Liver (tissue), 9 donors: Measurements from ENCODE around the gene C19orf81. TPM values are rescaled to one million over a fixed set of nuclear protein-coding genes. Genes with fewer than 3 reads are reported as not detected.

Source experiments
- DNase-seq: peaks from one replicate; pipeline ENCODE4 v3.0.0-alpha.2; 2017; ENCODE audit warnings: low spot score
- H3K27ac ChIP-seq, 2 donors: one replicate each; pipeline ENCODE4 v1.7.0; 2013; ENCODE audit warnings: inconsistent platforms in 2 of 2, low read length in 2 of 2, control low read depth in 1 of 2, low read depth in 1 of 2, mild to moderate bottlenecking in 1 of 2
- H3K27me3 ChIP-seq, 4 donors: one replicate each; pipeline versions ENCODE4 v1.6.1 to v1.7.0; 2013; ENCODE audit warnings: low read length in 3 of 4, inconsistent platforms in 1 of 4, mild to moderate bottlenecking in 1 of 4, moderate library complexity in 1 of 4; ENCODE audit not compliant: control insufficient read depth in 4 of 4, insufficient read depth in 4 of 4
- H3K36me3 ChIP-seq, 4 donors: one replicate each; pipeline versions ENCODE4 v1.6.1 to v1.7.0; 2013; ENCODE audit warnings: low read length in 3 of 4, mild to moderate bottlenecking in 3 of 4, low read depth in 1 of 4, moderate library complexity in 1 of 4; ENCODE audit not compliant: control insufficient read depth in 4 of 4, insufficient read depth in 3 of 4
- H3K4me1 ChIP-seq, 4 donors: one replicate each; pipeline versions ENCODE4 v1.6.1 to v1.7.0; 2013; ENCODE audit warnings: low read length in 3 of 4, mild to moderate bottlenecking in 3 of 4, moderate library complexity in 1 of 4; ENCODE audit not compliant: control insufficient read depth in 4 of 4, insufficient read depth in 4 of 4
- H3K4me3 ChIP-seq, 3 donors: one replicate each; pipeline versions ENCODE4 v1.6.1 to v1.7.0; 2013; ENCODE audit warnings: low read length in 3 of 3, control low read depth in 1 of 3, low read depth in 1 of 3, mild to moderate bottlenecking in 1 of 3
- H3K9ac ChIP-seq, 2 donors: one replicate each; pipeline ENCODE4 v1.7.0; 2013; ENCODE audit warnings: low read length in 2 of 2, mild to moderate bottlenecking in 2 of 2, moderate library complexity in 2 of 2, control low read depth in 1 of 2, low read depth in 1 of 2
- H3K9me3 ChIP-seq, 4 donors: one replicate each; pipeline versions ENCODE4 v1.6.1 to v1.7.0; 2013; ENCODE audit warnings: low read length in 3 of 4; ENCODE audit not compliant: control insufficient read depth in 4 of 4
- ATF3 ChIP-seq: IDR thresholded peaks from 2 replicates; pipeline ENCODE4 v1.6.1; 2016; ENCODE audit warnings: antibody characterized with exemption
- CTCF ChIP-seq: fragments of 150-350 bp; IDR thresholded peaks from 2 replicates; pipeline ENCODE4 v1.5.1; 2017; ENCODE audit warnings: improper control_type of control experiment, low read depth, low read length; ENCODE audit not compliant: missing input control
- EGR1 ChIP-seq, 2 donors: IDR thresholded peaks; 2 replicates each; pipeline ENCODE4 v1.6.1; 2016 to 2018; ENCODE audit warnings: antibody characterized with exemption in 2 of 2, low read depth in 2 of 2
- FOXA1 ChIP-seq: IDR thresholded peaks from 2 replicates; pipeline ENCODE4 v1.6.1; 2016; ENCODE audit warnings: antibody characterized with exemption
- GABPA ChIP-seq, 2 donors: IDR thresholded peaks in 1 of 2; conservative IDR thresholded peaks in 1 of 2; 2 replicates each; pipeline ENCODE4 v1.6.1; 2016; ENCODE audit warnings: antibody characterized with exemption in 2 of 2, mild to moderate bottlenecking in 1 of 2, moderate library complexity in 1 of 2
- HNF4A ChIP-seq, 2 donors: conservative IDR thresholded peaks; 2 replicates each; pipeline ENCODE4 v1.6.1; 2016; ENCODE audit warnings: antibody characterized with exemption in 2 of 2, mild to moderate bottlenecking in 2 of 2
- HNF4G ChIP-seq: IDR thresholded peaks from 2 replicates; pipeline ENCODE4 v1.6.1; 2016; ENCODE audit warnings: antibody characterized with exemption
- MAX ChIP-seq: IDR thresholded peaks from 2 replicates; pipeline ENCODE4 v1.6.1; 2016; ENCODE audit warnings: antibody characterized with exemption
- NR2F2 ChIP-seq: IDR thresholded peaks from 2 replicates; pipeline ENCODE4 v1.6.1; 2016; ENCODE audit warnings: antibody characterized with exemption
- RAD21 ChIP-seq, 2 donors: IDR thresholded peaks; 2 replicates each; pipeline ENCODE4 v1.6.1; 2016; ENCODE audit warnings: antibody characterized with exemption in 2 of 2, mild to moderate bottlenecking in 2 of 2
- REST ChIP-seq: IDR thresholded peaks from 2 replicates; pipeline ENCODE4 v1.6.1; 2016; ENCODE audit warnings: antibody characterized with exemption, mild to moderate bottlenecking
- RXRA ChIP-seq, 2 donors: IDR thresholded peaks; 2 replicates each; pipeline ENCODE4 v1.6.1; 2017 to 2018; ENCODE audit warnings: antibody characterized with exemption in 2 of 2, mild to moderate bottlenecking in 1 of 2
- SP1 ChIP-seq: IDR thresholded peaks from 2 replicates; pipeline ENCODE4 v1.6.1; 2018; ENCODE audit warnings: antibody characterized with exemption, mild to moderate bottlenecking
- YY1 ChIP-seq: IDR thresholded peaks from 2 replicates; pipeline ENCODE4 v1.6.1; 2016; ENCODE audit warnings: antibody characterized with exemption, mild to moderate bottlenecking
- ZBTB33 ChIP-seq: IDR thresholded peaks from 2 replicates; pipeline ENCODE4 v1.6.1; 2016; ENCODE audit warnings: antibody characterized with exemption
- WGBS: extraction: QIAGEN DNeasy Blood & Tissue Kit; methylation state at CpG from one replicate; pipeline ENCODE4 v1.1.7; 2013; 5-methylcytosine and 5-hydroxymethylcytosine counted together
- polyA plus RNA-seq, 2 donors: library from polyadenylated mRNA; stranded (reverse) in 1 of 2; unstranded in 1 of 2; fragments of 200-250 nt in 1 of 2; fragments of >200 nt in 1 of 2; fragmentation: Nextera tagmentation in 1 of 2; extraction: Ambion mirVana in 1 of 2; gene quantifications; one replicate each; pipeline versions ENCODE4 v1.2.1 to v1.2.3, GENCODE V29; 2013 to 2015
- total RNA-seq, 2 donors: library from RNA; depleted of rRNA; stranded (reverse); fragments of >200 nt; gene quantifications; one replicate each; pipeline ENCODE4 v1.2.3, GENCODE V29; 2014
- donor health status: healthy.
- donor health status: healthy.
- donor health status: healthy.
- donor health status: healthy.
- donor health status: healthy.

Gene C19orf81
- not detected for total RNA-seq
- not detected for polyA plus RNA-seq

- H3K4me1 ChIP-seq, result no peaks in the 10 kb centered on the region
- H3K36me3 ChIP-seq, result no peaks in the 10 kb centered on the region
- 30% methylated on average over 7 of the region's 7 CpGs for WGBS
- TF ChIP-seq ATF3 (no peak), CTCF (no peak), REST (no peak), FOXA1 (no peak), ZBTB33 (no peak), RAD21 (IDR thresholded peaks at IDR 0.05) (no peak), HNF4A (conservative IDR thresholded peaks at IDR 0.05) (no peak), SP1 (no peak), RXRA (IDR thresholded peaks at IDR 0.05) (no peak), EGR1 (IDR thresholded peaks at IDR 0.05; ENCODE audit: low read depth in 2 of 2) (no peak), YY1 (no peak), HNF4G (no peak), GABPA (IDR thresholded peaks at IDR 0.05 in 1 of 2, conservative IDR thresholded peaks at IDR 0.05 in 1 of 2) (no peak), NR2F2 (no peak), MAX (no peak)
- peaks cover 0 to 9% (median under 1%) of the 10 kb centered on the region in 4 donors for H3K27me3 ChIP-seq
- no peak for DNase-seq
- H3K4me3 ChIP-seq, result no peak within 1 kb of the TSS
- no peak within 1 kb of the TSS for H3K9ac ChIP-seq
- peaks cover 0 to 2% (median under 1%) of the 10 kb centered on the region in 4 donors for H3K9me3 ChIP-seq
- no peak within 1 kb of the TSS for H3K27ac ChIP-seq
These were observed at the start of gene C19orf81 for GRCh38 chr19:50649433-50650391. Gene C19orf81 (plus strand): TSS chr19:50649445. CDS start chr19:50649445, 0 bp downstream.
